Body of pancreas (tissue), 4 donors: ENCODE measurements around the gene ADPGK.

Source experiments
- POLR2A ChIP-seq, 3 donors: fragments of 450-650 bp; IDR thresholded peaks; one replicate each; pipeline ENCODE4 v1.6.1; 2016; ENCODE audit warnings: antibody characterized with exemption in 3 of 3, mild to moderate bottlenecking in 2 of 3
- TF ChIP-seq, protein P1 (sequence below), 7 experiments: fragments of 450-650 bp in 4 of 7; fragments of 200-600 bp in 3 of 7; sonication (generic) in 3 of 7; IDR thresholded peaks; one replicate each; pipeline ENCODE4 v1.5.1; 2016 to 2019; ENCODE audit warnings: antibody characterized with exemption in 7 of 7

DNA sequence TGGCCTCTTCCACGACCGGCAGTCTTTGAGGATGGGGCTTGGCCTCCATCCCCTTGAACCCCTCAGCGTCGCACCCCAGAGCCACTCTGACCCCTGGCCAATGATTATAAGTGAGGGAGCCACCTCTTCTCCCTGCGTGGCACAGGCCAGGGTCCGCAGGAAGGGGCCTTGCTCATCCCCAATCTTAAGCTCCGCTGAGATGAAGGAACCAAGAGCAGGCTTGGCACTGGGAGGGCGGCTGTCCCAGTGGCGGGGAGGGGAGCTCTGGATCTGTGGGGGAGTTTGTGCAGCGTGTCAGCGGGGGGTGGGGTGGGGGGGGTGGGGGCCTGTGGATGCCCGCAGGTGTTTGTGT lies 13.8 kb upstream of the ADPGK start:
- TF ChIP-seq, protein P1, sequence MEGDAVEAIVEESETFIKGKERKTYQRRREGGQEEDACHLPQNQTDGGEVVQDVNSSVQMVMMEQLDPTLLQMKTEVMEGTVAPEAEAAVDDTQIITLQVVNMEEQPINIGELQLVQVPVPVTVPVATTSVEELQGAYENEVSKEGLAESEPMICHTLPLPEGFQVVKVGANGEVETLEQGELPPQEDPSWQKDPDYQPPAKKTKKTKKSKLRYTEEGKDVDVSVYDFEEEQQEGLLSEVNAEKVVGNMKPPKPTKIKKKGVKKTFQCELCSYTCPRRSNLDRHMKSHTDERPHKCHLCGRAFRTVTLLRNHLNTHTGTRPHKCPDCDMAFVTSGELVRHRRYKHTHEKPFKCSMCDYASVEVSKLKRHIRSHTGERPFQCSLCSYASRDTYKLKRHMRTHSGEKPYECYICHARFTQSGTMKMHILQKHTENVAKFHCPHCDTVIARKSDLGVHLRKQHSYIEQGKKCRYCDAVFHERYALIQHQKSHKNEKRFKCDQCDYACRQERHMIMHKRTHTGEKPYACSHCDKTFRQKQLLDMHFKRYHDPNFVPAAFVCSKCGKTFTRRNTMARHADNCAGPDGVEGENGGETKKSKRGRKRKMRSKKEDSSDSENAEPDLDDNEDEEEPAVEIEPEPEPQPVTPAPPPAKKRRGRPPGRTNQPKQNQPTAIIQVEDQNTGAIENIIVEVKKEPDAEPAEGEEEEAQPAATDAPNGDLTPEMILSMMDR (IDR thresholded peaks at IDR 0.05) = no peak
- no peak for TF ChIP-seq POLR2A (IDR thresholded peaks at IDR 0.05)
